AG20443 (cell line): ENCODE results near the gene MRPL43.
"Not testable (repeated sequence)": the region's sequence is repeated elsewhere in the genome, so short reads cannot be mapped to it uniquely, and the experiment has no call there.

Experiments
- DNase-seq: peaks from one replicate; pipeline ENCODE4 v3.0.0; 2012; ENCODE audit warnings: low spot score, mixed read lengths

MRPL43 gene

GRCh38 chr10:100986952-100987684 lies at the start of gene MRPL43, which contains the start of gene TWNK:
Gene MRPL43 (minus strand): TSS chr10:100987497. CDS start chr10:100987443, 54 bp downstream.
Gene TWNK (plus strand): TSS chr10:100987543. CDS start chr10:100988211, 668 bp downstream.
- peak; percentile 94 for DNase-seq

GRCh38 chr10:101036726-101037125 lies 49.4 kb upstream of the MRPL43 start:
- no peak for DNase-seq

GRCh38 chr10:101035916-101036702 lies 48.8 kb upstream of the MRPL43 start:
- no peak for DNase-seq

GRCh38 chr10:101035314-101035713 lies 48.0 kb upstream of the MRPL43 start:
- no peak for DNase-seq

- DNase-seq = not testable (repeated sequence)
These were observed 47.1 kb upstream of the MRPL43 start for GRCh38 chr10:101034404-101034803.

- no peak for DNase-seq
These were observed 46.0 kb upstream of the MRPL43 start for GRCh38 chr10:101033276-101033675.

GRCh38 chr10:101032637-101033224 lies 45.4 kb upstream of the MRPL43 start:
- peak; percentile 89 for DNase-seq

- DNase-seq = peak; percentile 86
These were observed 44.7 kb upstream of the MRPL43 start for GRCh38 chr10:101031796-101032636.

GRCh38 chr10:101031128-101031795 lies 44.0 kb upstream of the MRPL43 start, which contains the start of the genes PDZD7 and SFXN3:
Gene PDZD7 (minus strand): TSS chr10:101031129. CDS start chr10:101030219, 910 bp downstream.
Gene SFXN3 (plus strand): TSS chr10:101031234. CDS start chr10:101034695, 3,461 bp downstream.
- DNase-seq = peak; percentile 97

GRCh38 chr10:101030496-101031127 lies 43.3 kb upstream of the MRPL43 start:
- no peak for DNase-seq

GRCh38 chr10:101029520-101030295 lies 42.4 kb upstream of the MRPL43 start:
- DNase-seq = no peak

- no peak for DNase-seq
These were observed 41.4 kb upstream of the MRPL43 start for GRCh38 chr10:101028446-101029337.

- DNase-seq = no peak
These were observed 39.9 kb upstream of the MRPL43 start for GRCh38 chr10:101027106-101027720.

GRCh38 chr10:101022967-101023705 lies 35.8 kb upstream of the MRPL43 start:
- no peak for DNase-seq

- no peak for DNase-seq
These were observed 34.5 kb upstream of the MRPL43 start for GRCh38 chr10:101021692-101022251.

GRCh38 chr10:101021239-101021638 lies 33.9 kb upstream of the MRPL43 start:
- DNase-seq = no peak

- DNase-seq = no peak
These were observed 33.3 kb upstream of the MRPL43 start for GRCh38 chr10:101020427-101021075.
